Neural cell (in vitro differentiated cells): ENCODE measurements around the gene TYK2. TPM values are rescaled to one million over a fixed set of nuclear protein-coding genes. Genes with fewer than 3 reads are reported as not detected.

Source experiments
- H2AFZ ChIP-seq: fragments of 200-600, 300-800 bp; sonication (generic), shearing (Covaris generic); 2 replicates; pipeline ENCODE4 v1.6.0; 2014; ENCODE audit warnings: low read depth, mild to moderate bottlenecking, antibody characterized with exemption, low read length, moderate library complexity
- H3F3A ChIP-seq: fragments of 200-600 bp; shearing (Covaris generic); 2 replicates; pipeline ENCODE4 v1.6.1; 2016; ENCODE audit warnings: mild to moderate bottlenecking, moderate library complexity, mixed read lengths, antibody characterized with exemption, low read length; ENCODE audit not compliant: insufficient read depth, poor library complexity, severe bottlenecking
- H3K27ac ChIP-seq: fragments of 200-600, 300-800 bp; sonication (generic), shearing (Covaris generic); 2 replicates; pipeline ENCODE4 v1.5.1; 2014; ENCODE audit warnings: mild to moderate bottlenecking, low read length, moderate library complexity
- H3K27me3 ChIP-seq: fragments of 300-800, 200-600 bp; sonication (generic), shearing (Covaris generic); 2 replicates; pipeline ENCODE4 v1.6.0; 2014; ENCODE audit warnings: mild to moderate bottlenecking, low read depth, low read length, moderate library complexity; ENCODE audit not compliant: insufficient read depth
- H3K36me3 ChIP-seq: fragments of 300-800, 200-600 bp; sonication (generic), shearing (Covaris generic); 2 replicates; pipeline ENCODE4 v1.5.1; 2014; ENCODE audit warnings: mild to moderate bottlenecking, antibody characterized with exemption, low read length, moderate library complexity; ENCODE audit not compliant: insufficient read depth
- H3K4me2 ChIP-seq: fragments of 300-800, 200-600 bp; sonication (generic), shearing (Covaris generic); 2 replicates; pipeline ENCODE4 v1.6.0; 2014; ENCODE audit warnings: mild to moderate bottlenecking, low read length
- H3K4me3 ChIP-seq: fragments of 300-800, 200-600 bp; sonication (generic), shearing (Covaris generic); 2 replicates; pipeline ENCODE4 v1.5.1; 2014; ENCODE audit warnings: mild to moderate bottlenecking, low read length, moderate library complexity
- H3K79me2 ChIP-seq: fragments of 200-600 bp; shearing (Covaris generic); replicated peaks from 2 replicates; pipeline ENCODE4 v1.6.0; 2014; ENCODE audit warnings: mild to moderate bottlenecking, low read length, moderate library complexity; ENCODE audit not compliant: insufficient read depth
- H3K9ac ChIP-seq: fragments of 300-800, 200-600 bp; sonication (generic), shearing (Covaris generic); 2 replicates; pipeline ENCODE4 v1.6.1; 2016; ENCODE audit warnings: mild to moderate bottlenecking, low read length, mixed read lengths
- H3K9me2 ChIP-seq: fragments of 200-600 bp; shearing (Covaris generic); 2 replicates; pipeline ENCODE4 v1.6.1; 2016; ENCODE audit warnings: mild to moderate bottlenecking, low read length, mixed read lengths; ENCODE audit not compliant: insufficient read depth
- H3K9me3 ChIP-seq: fragments of 200-600, 300-800 bp; sonication (generic), shearing (Covaris generic); 2 replicates; pipeline ENCODE4 v1.6.1; 2016; ENCODE audit warnings: mild to moderate bottlenecking, mixed run types, low read length, moderate library complexity, mixed read lengths
- H4K20me1 ChIP-seq: fragments of 200-600 bp; shearing (Covaris generic); 2 replicates; pipeline ENCODE4 v1.6.1; 2016; ENCODE audit warnings: mild to moderate bottlenecking, mixed run types; ENCODE audit not compliant: insufficient read depth
- CTCF ChIP-seq: fragments of 450-650 bp; IDR thresholded peaks from 2 replicates; pipeline ENCODE4 v1.5.1; 2014; ENCODE audit warnings: antibody characterized with exemption, mild to moderate bottlenecking, moderate library complexity; ENCODE audit not compliant: poor library complexity, severe bottlenecking
- EP300 ChIP-seq: fragments of 450-650 bp; conservative IDR thresholded peaks from 2 replicates; pipeline ENCODE4 v1.6.1; 2014; ENCODE audit warnings: antibody characterized with exemption, mild to moderate bottlenecking, moderate library complexity; ENCODE audit not compliant: poor library complexity, severe bottlenecking
- EZH2 ChIP-seq: fragments of 200-600, 300-800 bp; shearing (Covaris generic), sonication (generic); IDR thresholded peaks from 2 replicates; pipeline ENCODE4 v1.6.1; 2014; ENCODE audit warnings: antibody characterized with exemption, low read length, borderline replicate concordance, mild to moderate bottlenecking; ENCODE audit not compliant: insufficient read depth, poor library complexity, severe bottlenecking
- POLR2AphosphoS5 ChIP-seq: IDR thresholded peaks from 2 replicates; pipeline ENCODE4 v1.6.1; 2012
- RAD21 ChIP-seq: fragments of 450-650 bp; conservative IDR thresholded peaks from 2 replicates; pipeline ENCODE4 v1.6.1; 2014; ENCODE audit warnings: antibody characterized with exemption, mild to moderate bottlenecking, moderate library complexity
- REST ChIP-seq: IDR thresholded peaks from 2 replicates; pipeline ENCODE4 v1.6.1; 2012; ENCODE audit warnings: borderline replicate concordance
- SMC3 ChIP-seq: fragments of 450-650 bp; conservative IDR thresholded peaks from 2 replicates; pipeline ENCODE4 v1.6.1; 2014; ENCODE audit warnings: antibody characterized with exemption, mild to moderate bottlenecking, moderate library complexity; ENCODE audit not compliant: poor library complexity
- polyA plus RNA-seq: library from polyadenylated mRNA; depleted of rRNA; stranded (reverse); fragments of >200 nt; gene quantifications from 2 replicates; pipeline ENCODE4 v1.2.3, GENCODE V29; 2014

Gene TYK2
- polyA plus RNA-seq, 1 donor from 2014 or later, result 95.8 TPM

- H3K9ac ChIP-seq, result no peak overlapping the region
- no peak overlapping the region for H2AFZ ChIP-seq
- no peaks in the 10 kb centered on the region for H3K79me2 ChIP-seq
- H4K20me1 ChIP-seq, result no peaks in the 10 kb centered on the region
- no peak overlapping the region for H3K27ac ChIP-seq
- TF ChIP-seq RAD21, result no peak
- no peak for TF ChIP-seq SMC3
- TF ChIP-seq EP300, result no peak
- no peak for TF ChIP-seq REST
- no peak for TF ChIP-seq EZH2
- TF ChIP-seq CTCF, result no peak
- no peak for TF ChIP-seq POLR2AphosphoS5
- H3K36me3 ChIP-seq, result no peaks in the 10 kb centered on the region
- H3K9me3 ChIP-seq, result no peaks in the 10 kb centered on the region
- no peak overlapping the region for H3K4me3 ChIP-seq
- peaks cover 97% of the 10 kb centered on the region for H3K27me3 ChIP-seq
- H3K9me2 ChIP-seq, result no peaks in the 10 kb centered on the region
- H3K4me2 ChIP-seq, result no peak overlapping the region
- H3F3A ChIP-seq, result peaks cover 5% of the 10 kb centered on the region
Measured at GRCh38 chr19:10422846-10423245, 42.5 kb upstream of the TYK2 start.

- Histone ChIP-seq H3K9me3 (no peaks in the 10 kb centered on the region), H3K4me2 (no peak overlapping the region), H3K9ac (no peak overlapping the region), H3F3A (peaks cover 5% of the 10 kb centered on the region), H3K27me3 (peaks cover 97% of the 10 kb centered on the region), H4K20me1 (no peaks in the 10 kb centered on the region), H3K9me2 (no peaks in the 10 kb centered on the region), H2AFZ (no peak overlapping the region), H3K27ac (no peak overlapping the region), H3K36me3 (no peaks in the 10 kb centered on the region), H3K79me2 (no peaks in the 10 kb centered on the region), H3K4me3 (peak overlapping the region; percentile 71)
- no peak for TF ChIP-seq CTCF
- TF ChIP-seq EP300, result no peak
- no peak for TF ChIP-seq EZH2
Measured at GRCh38 chr19:10422046-10422461, 41.7 kb upstream of the TYK2 start.
